GM08714 (cell line): ENCODE measurements around the gene ABCA8.
"Not testable (repeated sequence)": the region's sequence is repeated elsewhere in the genome, so short reads cannot be mapped to it uniquely, and the experiment has no call there.

Experiments
- H3K4me3 ChIP-seq: fragments of 200-500 bp; sonication (Bioruptor generic); 2 replicates; pipeline ENCODE4 v1.5.1; 2014; ENCODE audit warnings: mild to moderate bottlenecking, low read length, inconsistent platforms
- ZNF274 ChIP-seq: IDR thresholded peaks from 2 replicates; pipeline ENCODE4 v1.6.1; 2012; ENCODE audit warnings: mild to moderate bottlenecking, low read depth, low read length

Gene ABCA8

DNA sequence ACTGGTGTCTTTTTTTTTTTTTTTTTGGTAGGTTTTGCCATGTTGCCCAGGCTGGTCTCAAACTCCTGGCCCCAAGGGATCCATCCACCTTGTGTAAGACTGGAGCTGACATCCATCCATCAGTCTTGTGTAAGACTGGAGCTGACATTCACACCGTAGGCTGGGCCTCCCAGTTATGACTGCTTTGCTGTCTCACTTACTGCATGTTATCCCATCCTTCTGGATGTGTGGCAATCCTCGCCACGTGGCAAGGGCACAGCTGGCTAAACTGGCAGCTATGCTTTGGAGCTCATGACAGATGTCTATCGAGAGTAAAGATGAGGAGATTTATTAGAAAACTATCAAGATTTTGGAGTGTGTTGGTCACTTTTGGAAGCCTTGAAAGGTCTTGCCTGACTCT is 115.1 kb downstream of the ABCA8 start:
- no peak overlapping the region for H3K4me3 ChIP-seq
- no peak for TF ChIP-seq ZNF274

GRCh38 chr17:68835071-68835470 is 120.1 kb downstream of the ABCA8 start:
- H3K4me3 ChIP-seq: no peak overlapping the region
- TF ChIP-seq ZNF274: no peak

DNA sequence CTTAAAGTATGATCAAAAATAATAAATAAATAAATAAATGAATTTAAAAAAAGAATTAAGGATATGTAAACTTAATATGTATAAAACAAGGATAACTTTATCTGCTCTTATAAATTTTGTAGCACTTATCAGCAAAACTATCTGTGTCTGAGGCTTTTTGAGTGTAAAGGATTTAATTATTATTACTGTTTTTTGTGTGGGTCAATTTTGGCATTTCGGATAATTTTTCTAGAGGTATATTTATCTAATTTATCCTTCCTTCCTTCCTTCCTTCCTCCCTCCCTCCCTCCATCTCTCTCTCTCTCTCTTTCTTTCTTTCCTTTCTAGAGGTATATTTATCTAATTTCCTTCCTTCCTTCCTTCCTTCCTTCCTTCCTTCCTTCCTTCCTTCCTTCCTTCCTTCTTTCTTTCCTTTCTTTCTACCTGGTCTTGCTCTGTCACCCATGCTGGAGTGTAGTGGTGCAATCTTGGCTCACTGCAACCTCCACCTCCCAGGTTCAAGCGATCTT is 120.8 kb downstream of the ABCA8 start:
- H3K4me3 ChIP-seq: no peak overlapping the region
- TF ChIP-seq ZNF274: no peak

DNA sequence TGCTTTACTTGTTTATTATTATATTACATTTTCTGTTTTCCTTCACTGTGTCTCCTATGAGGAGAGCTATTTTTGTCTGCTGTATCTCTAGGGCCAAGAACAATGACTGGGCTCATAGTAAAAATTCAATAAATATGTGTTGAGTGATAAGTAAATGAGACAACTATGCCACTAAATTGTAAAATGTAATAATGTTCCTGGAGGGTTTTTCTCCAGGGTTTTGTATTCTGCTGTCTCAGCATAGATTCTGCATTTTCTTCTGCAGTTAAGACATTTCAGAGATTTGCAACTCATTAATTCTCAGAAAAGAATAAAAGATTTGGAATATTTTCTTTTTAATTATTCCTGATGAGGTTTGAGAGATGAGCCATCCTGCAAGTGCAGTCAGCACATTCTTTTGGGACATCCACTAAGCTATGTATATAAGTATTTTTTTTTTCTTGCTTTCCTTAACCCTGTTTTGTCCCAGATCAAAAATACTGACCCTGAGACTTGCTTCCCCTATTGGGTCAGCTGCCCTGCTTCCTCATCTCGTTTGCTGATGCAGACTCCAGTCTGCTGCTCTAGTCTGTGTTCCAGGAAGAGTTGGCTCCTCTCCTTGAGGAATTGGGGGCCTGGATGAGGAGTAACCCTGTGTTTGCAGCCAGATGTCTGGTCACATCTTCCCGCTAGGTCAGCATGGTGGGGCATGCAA is 122.9 kb downstream of the ABCA8 start:
- H3K4me3 ChIP-seq: no peak overlapping the region
- no peak for TF ChIP-seq ZNF274

GRCh38 chr17:68831170-68831569 is 124.0 kb downstream of the ABCA8 start:
- no peak overlapping the region for H3K4me3 ChIP-seq

GRCh38 chr17:68830313-68830712 is 124.9 kb downstream of the ABCA8 start:
- TF ChIP-seq ZNF274: no peak
- no peak overlapping the region for H3K4me3 ChIP-seq

More at GRCh38 chr17:68831170-68831569, 124.0 kb downstream of the ABCA8 start:
- no peak for TF ChIP-seq ZNF274

DNA sequence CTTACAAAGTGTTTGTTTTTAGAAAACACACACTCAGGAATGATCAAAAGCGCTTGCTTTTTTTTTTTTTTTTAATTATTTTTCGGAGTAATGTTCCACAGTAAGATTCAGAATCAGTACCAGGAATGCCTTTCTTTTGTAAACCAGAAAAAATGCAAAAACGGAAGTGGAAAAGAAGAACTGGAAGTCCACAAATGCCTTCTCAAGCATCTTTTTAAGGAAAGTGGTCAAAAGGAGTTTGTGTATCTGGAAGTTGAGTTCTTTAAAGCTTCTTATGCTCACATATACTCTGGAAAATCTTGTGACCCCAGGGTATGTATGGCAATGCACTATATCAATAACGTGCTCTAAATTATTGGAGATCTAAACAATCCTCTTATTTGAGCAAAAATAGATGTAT is 126.0 kb downstream of the ABCA8 start:
- H3K4me3 ChIP-seq: no peak overlapping the region
- TF ChIP-seq ZNF274: no peak

DNA sequence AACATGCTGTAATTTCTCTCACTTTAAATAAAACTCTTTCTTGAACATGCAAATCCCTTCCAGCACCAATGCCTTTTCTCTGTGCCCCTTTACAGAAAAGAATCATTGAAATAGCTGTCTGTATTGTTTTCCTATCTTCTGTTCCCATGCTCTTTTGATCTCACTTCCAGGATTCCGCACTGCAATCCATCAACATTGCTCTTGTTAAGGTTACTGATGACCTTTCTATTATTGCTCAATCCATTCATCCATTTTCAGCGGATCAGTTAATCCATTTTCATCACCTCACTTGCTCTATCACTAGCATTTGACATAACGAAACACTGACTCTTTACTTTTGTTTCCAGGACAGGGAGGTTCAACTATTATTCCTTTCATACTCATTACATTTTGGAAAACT is 130.5 kb downstream of the ABCA8 start:
- no peak overlapping the region for H3K4me3 ChIP-seq
- no peak for TF ChIP-seq ZNF274

DNA sequence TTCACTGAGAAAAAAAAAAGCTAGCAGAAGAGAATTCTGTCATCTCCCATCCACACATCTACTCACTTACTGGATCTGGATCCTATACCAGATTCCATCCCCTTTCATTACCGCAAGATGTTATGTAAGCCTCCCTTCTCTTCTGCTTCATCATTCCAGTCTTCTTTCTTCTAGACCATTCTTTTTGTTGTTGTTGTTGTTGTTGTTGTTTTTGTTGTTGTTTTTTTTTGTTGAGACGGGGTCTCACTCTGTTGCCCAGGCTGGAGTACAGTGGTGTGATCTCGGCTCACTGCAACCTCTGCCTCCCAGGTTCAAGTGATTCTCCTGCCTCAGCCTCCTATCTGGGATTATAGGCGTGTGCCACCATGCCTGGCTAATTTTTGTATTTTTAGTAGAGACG is 131.0 kb downstream of the ABCA8 start:
- H3K4me3 ChIP-seq: not testable (repeated sequence)

DNA sequence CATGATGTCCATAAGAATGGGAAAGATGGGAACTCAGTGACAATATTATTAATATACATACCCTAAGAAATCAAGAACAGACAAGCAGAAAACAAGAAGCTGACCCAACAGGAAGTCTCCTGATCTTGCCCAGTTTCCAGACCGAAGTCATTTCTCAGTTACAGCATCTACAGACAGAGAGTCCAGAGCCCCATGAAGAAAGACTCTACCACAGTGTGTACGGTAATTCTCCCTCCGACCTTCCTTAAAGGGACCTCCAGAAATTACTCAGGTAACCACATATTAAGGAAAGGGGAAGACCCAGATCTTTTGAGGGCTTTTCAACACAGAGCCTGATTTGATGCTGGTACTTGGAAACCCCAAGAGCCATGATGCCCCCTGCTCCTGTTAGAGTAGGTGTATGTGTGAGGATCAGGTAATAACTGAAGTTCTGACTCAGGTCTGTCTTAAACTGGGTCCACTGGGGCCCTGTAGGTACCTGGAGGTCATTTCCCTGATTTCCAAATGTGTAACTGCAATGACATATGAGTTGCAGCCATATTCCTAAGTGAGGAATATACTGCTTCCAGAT is 132.4 kb downstream of the ABCA8 start:
- no peak overlapping the region for H3K4me3 ChIP-seq
- TF ChIP-seq ZNF274: no peak

- TF ChIP-seq ZNF274: no peak
- H3K4me3 ChIP-seq: no peak overlapping the region
Observed at GRCh38 chr17:68821860-68822696, 133.1 kb downstream of the ABCA8 start.

DNA sequence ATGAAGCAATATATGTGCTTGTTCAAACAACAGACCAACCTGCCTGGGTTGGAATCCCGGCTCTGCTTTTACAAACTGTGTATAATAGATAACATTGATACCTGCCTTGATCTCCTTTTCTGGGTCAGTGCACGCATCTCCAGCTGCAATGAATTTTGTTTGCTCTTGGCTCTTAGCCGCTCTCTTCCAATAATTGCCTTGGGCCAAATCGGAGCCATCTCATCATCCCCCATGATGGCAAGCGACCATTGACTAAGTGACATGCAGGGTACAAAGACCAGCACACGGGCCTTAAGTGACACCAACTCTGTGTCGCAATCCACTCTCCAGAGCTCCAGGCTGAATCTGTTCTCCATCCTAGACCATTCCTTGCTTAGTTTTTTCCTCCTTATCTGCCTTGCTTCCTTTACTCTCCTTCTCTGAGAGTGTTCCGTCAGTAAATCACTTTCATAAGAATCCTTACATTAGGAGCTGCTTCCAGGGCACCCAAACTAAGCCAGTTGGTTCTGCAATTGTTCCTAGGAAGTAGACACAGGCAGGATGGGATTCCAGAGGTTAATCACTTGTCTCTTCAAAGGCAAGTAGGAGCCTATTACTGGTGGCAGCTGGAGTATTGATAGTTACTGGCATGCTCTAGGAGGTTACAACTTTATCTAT is 134.2 kb downstream of the ABCA8 start:
- no peak overlapping the region for H3K4me3 ChIP-seq
- no peak for TF ChIP-seq ZNF274

DNA sequence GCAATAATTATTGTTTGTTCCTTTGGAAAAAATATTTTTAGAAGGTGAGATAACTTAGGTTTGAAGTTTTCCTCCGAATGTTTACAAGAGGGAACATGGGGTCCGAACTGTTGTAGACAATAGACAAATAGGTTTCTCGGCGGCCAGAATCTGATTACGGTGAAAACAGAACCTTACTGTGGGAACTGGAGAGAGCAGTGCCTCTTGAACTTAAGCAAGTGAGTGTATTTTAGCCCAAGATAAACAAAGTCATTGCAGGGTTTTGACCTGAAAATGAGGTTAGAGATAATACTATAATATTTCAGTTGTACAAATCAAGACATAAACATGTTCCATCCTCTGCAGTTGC is 134.7 kb downstream of the ABCA8 start:
- TF ChIP-seq ZNF274: no peak
- no peak overlapping the region for H3K4me3 ChIP-seq

GRCh38 chr17:68819465-68819864 is 135.7 kb downstream of the ABCA8 start:
- no peak for TF ChIP-seq ZNF274
- no peak overlapping the region for H3K4me3 ChIP-seq
